Measurements from ENCODE around the gene VPS41. TPM values are rescaled to one million over a fixed set of nuclear protein-coding genes. Genes with fewer than 3 reads are reported as not detected.
"Not testable (repeated sequence)": the region's sequence is repeated elsewhere in the genome, so short reads cannot be mapped to it uniquely, and the experiment has no call there.

Gene VPS41
- total RNA-seq, 2 donors from 2014 or later = 61.1 to 64.9 TPM

- Mint-ChIP-seq H3K36me3 (ENCODE audit: insufficient read depth in 2 of 2) (peaks cover 3 to 4% of the 10 kb centered on the region in 2 donors), H3K9me3 (no peaks in the 10 kb centered on the region), H3K27ac (no peak overlapping the region), H3K27me3 (ENCODE audit: low read depth) (no peaks in the 10 kb centered on the region), H3K4me3 (no peak overlapping the region), H3K4me1 (ENCODE audit: low read depth) (no peaks in the 10 kb centered on the region)
- ATAC-seq (replicated peaks in 1 of 2) = no peak
- no peak for DNase-seq
These were observed 45.2 kb downstream of the VPS41 start for GRCh38 chr7:38863601-38864291.

DNA sequence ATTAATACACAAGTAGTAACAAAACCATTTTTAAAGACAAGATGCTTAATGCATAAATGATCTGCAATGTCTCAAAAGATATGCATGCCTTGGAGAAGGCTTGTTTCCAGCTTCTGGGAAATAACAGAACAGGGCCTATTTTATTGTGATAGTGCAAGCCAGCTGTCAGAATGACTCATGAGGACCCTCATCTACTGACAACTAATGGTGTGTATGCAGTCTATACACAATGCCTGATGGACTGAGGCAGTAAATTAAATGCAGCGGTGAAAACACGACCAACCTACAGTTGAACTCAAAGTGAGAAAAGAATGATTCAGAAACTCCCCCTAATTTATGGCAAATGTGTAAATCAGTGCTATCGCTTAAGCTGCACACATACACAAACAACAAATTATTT is 46.3 kb downstream of the VPS41 start:
- no peak overlapping the region for H3K4me3 Mint-ChIP-seq
- ATAC-seq (replicated peaks in 1 of 2) (no peak), DNase-seq (no peak)
- H3K9me3 Mint-ChIP-seq = no peaks in the 10 kb centered on the region
- no peaks in the 10 kb centered on the region for H3K27me3 Mint-ChIP-seq (ENCODE audit: low read depth)
- peaks cover 3 to 4% of the 10 kb centered on the region in 2 donors for H3K36me3 Mint-ChIP-seq (ENCODE audit: insufficient read depth in 2 of 2)
- no peaks in the 10 kb centered on the region for H3K4me1 Mint-ChIP-seq (ENCODE audit: low read depth)
- no peak overlapping the region for H3K27ac Mint-ChIP-seq

DNA sequence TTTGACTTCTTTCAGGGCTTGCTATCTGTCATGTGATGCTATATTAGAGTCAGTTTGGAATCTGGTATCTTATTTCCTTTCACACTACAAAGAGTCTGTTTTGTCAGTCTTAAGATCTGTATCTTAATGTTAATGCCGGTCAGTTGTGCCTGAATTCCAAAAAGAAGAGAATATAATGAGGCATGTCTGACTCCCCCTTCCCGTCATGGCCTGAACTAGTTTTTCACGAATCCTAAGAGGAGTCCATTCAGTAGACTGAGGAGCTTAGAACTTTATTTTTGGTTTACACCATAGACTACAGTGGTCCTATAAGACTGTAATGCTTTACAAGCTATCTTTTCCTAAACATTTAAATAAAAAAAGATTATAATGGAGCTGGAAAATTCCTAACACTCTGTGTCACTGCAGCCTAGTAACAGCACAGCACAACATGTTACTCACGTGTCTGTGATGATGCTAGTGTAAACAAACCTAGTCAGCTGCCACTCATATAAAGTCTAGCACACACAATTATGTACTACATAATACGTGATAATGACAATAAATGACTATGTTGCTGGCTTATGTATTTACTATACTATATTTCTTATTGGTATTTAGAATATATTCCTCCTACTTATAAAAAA is 50.6 kb downstream of the VPS41 start:
- no peak overlapping the region for H3K27ac Mint-ChIP-seq
- no peaks in the 10 kb centered on the region for H3K9me3 Mint-ChIP-seq
- peaks cover 4 to 10% of the 10 kb centered on the region in 2 donors for H3K36me3 Mint-ChIP-seq (ENCODE audit: insufficient read depth in 2 of 2)
- H3K4me3 Mint-ChIP-seq = no peak overlapping the region
- H3K27me3 Mint-ChIP-seq (ENCODE audit: low read depth) = no peaks in the 10 kb centered on the region
- DNase-seq (no peak), ATAC-seq (replicated peaks in 1 of 2) (no peak)
- peaks cover 5% of the 10 kb centered on the region for H3K4me1 Mint-ChIP-seq (ENCODE audit: low read depth)

DNA sequence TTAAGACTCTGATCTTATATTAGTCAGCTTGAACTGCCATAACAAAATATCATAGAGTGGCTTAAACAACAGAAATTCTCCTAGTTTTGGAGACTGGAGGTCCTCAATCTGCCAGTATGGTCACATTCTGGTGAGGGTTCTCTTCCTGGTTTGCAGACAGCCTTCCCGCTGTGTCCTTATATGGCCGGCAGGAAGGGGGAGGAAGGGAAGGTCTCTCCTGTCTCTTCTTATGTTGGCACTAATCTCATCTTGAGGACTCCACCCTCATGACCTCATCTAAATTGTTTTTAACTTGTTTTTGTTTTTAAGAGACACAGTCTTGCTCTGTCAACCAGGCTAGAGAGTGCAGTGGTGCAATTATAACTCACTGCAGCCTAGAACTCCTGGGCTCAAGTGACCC is 53.1 kb downstream of the VPS41 start:
- no peak for DNase-seq
- ATAC-seq (replicated peaks in 1 of 2) = no peak
- Mint-ChIP-seq H3K4me1 (ENCODE audit: low read depth) (peaks cover 5% of the 10 kb centered on the region), H3K27ac (peak overlapping the region; percentile 76), H3K9me3 (no peaks in the 10 kb centered on the region), H3K4me3 (no peak overlapping the region), H3K36me3 (ENCODE audit: insufficient read depth in 2 of 2) (peaks cover 2 to 6% of the 10 kb centered on the region in 2 donors), H3K27me3 (ENCODE audit: low read depth) (no peaks in the 10 kb centered on the region)

DNA sequence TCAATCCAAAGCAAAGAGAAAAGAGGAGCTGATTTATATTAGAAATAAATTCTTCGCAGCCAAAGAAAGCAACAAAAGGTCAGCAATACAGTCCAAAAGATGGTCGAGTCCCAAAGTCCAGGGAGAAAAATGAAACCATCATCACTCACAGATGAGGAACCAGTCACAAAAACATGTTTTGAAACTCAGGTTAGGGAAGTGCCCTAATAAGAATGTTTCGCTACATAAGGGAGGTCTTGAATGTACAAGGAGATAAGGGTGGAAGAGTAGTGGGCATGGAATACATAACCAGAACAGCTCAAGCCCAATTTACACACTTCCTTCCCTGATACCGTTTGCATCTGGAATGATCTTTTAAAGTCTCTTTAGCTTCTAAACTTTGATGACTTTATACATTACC is 53.6 kb downstream of the VPS41 start:
- H3K4me3 Mint-ChIP-seq = no peak overlapping the region
- no peaks in the 10 kb centered on the region for H3K27me3 Mint-ChIP-seq (ENCODE audit: low read depth)
- peaks cover 1 to 6% of the 10 kb centered on the region in 2 donors for H3K36me3 Mint-ChIP-seq (ENCODE audit: insufficient read depth in 2 of 2)
- DNase-seq (no peak), ATAC-seq (replicated peaks in 1 of 2) (no peak)
- no peaks in the 10 kb centered on the region for H3K9me3 Mint-ChIP-seq
- H3K27ac Mint-ChIP-seq = no peak overlapping the region
- H3K4me1 Mint-ChIP-seq (ENCODE audit: low read depth) = peaks cover 5% of the 10 kb centered on the region

- not testable (repeated sequence) for H3K4me3 Mint-ChIP-seq; H3K27ac Mint-ChIP-seq; DNase-seq; H3K9me3 Mint-ChIP-seq; H3K4me1 Mint-ChIP-seq (ENCODE audit: low read depth); H3K27me3 Mint-ChIP-seq (ENCODE audit: low read depth); ATAC-seq (replicated peaks in 1 of 2); H3K36me3 Mint-ChIP-seq (ENCODE audit: insufficient read depth in 2 of 2)
These were observed 54.0 kb downstream of the VPS41 start for GRCh38 chr7:38854947-38855346.

DNA sequence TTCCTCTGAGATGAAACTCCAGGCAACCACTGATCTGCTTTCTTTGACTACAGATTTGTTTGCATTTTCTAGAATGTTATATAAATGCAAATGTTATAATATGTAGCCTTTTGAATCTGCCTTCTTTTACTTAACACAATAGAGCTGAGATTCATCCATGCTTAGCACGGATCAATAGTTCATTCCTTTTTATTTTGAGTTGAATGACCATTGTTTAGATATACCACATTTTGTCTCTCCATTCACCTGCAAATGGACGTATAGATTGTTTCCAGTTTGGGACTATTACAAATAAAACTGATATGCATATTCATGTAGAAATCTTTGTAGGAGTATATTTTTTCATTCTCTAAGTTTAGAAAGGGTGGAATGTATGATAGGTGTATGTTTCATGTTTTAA is 57.7 kb downstream of the VPS41 start:
- Mint-ChIP-seq H3K27me3 (ENCODE audit: low read depth) (no peaks in the 10 kb centered on the region), H3K9me3 (no peaks in the 10 kb centered on the region), H3K27ac (no peak overlapping the region), H3K36me3 (ENCODE audit: insufficient read depth in 2 of 2) (peaks cover 1 to 6% of the 10 kb centered on the region in 2 donors), H3K4me3 (no peak overlapping the region), H3K4me1 (ENCODE audit: low read depth) (peaks cover 5% of the 10 kb centered on the region)
- ATAC-seq (replicated peaks in 1 of 2) (no peak), DNase-seq (no peak)

DNA sequence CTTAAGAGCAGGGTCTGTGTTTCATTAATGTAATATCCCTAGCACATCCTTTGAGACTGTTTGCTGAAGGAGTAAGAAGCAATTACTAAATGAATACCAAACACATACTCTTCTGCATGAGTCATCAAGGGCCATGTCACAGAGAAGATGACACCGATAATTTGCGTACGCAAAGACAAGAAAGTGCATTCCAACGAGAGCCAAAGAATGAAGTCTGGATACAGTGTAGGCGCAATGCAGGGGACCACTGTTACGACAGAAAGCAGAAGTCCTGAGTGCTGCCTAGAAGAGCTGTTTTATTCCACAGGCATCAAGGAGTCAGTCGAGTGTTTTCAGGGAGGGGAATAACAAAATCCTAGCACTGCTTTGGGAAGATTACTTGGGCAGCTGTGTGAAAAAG is 62.7 kb downstream of the VPS41 start:
- no peaks in the 10 kb centered on the region for H3K36me3 Mint-ChIP-seq (ENCODE audit: insufficient read depth in 2 of 2)
- no peak for DNase-seq
- no peak for ATAC-seq (replicated peaks in 1 of 2)
- peaks cover 2% of the 10 kb centered on the region in 2 donors for H3K9me3 Mint-ChIP-seq
- H3K27me3 Mint-ChIP-seq (ENCODE audit: low read depth) = no peaks in the 10 kb centered on the region
- H3K4me3 Mint-ChIP-seq = no peak overlapping the region
- H3K27ac Mint-ChIP-seq = no peak overlapping the region
- H3K4me1 Mint-ChIP-seq (ENCODE audit: low read depth) = peaks cover 5% of the 10 kb centered on the region

DNA sequence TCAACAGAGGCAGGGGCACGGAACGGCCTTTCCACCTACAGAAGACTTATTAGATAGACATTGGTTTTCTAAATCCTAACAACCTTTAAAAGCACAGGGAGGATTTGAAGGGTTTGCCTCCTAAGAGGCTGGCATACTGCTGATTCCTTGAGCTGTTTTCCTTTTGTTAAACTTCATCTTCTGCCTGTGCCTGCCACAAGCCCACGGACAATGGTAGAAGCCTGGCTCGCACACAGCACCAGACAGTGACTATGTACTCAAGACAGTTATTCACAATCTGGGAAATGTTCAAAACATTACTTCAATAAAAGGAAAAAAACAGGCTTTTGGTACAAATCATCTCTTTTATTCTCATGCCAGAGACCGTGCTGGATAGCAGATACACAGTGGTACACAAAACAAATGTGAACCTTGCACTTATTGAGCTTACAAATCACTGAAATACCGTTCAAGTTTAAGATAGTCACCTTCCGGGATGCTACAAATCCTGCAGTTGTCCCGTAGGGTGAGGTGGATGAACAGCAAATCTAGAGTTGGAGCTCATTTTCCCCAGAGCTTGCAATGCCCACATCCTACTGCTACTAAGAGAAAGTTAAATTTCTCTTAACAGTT is 63.9 kb downstream of the VPS41 start:
- ATAC-seq (replicated peaks in 1 of 2) = no peak
- H3K4me1 Mint-ChIP-seq (ENCODE audit: low read depth) = peaks cover 9% of the 10 kb centered on the region
- DNase-seq = no peak
- H3K27ac Mint-ChIP-seq = no peak overlapping the region
- peaks cover 2% of the 10 kb centered on the region in 2 donors for H3K9me3 Mint-ChIP-seq
- H3K4me3 Mint-ChIP-seq = no peak overlapping the region
- H3K27me3 Mint-ChIP-seq (ENCODE audit: low read depth) = no peaks in the 10 kb centered on the region
- H3K36me3 Mint-ChIP-seq (ENCODE audit: insufficient read depth in 2 of 2) = no peaks in the 10 kb centered on the region

GRCh38 chr7:38842746-38843145 is 66.2 kb downstream of the VPS41 start:
- peaks cover 0 to 4% of the 10 kb centered on the region in 2 donors for H3K36me3 Mint-ChIP-seq (ENCODE audit: insufficient read depth in 2 of 2)
- peaks cover 9% of the 10 kb centered on the region for H3K4me1 Mint-ChIP-seq (ENCODE audit: low read depth)
- H3K27me3 Mint-ChIP-seq (ENCODE audit: low read depth) = no peaks in the 10 kb centered on the region
- no peak overlapping the region for H3K27ac Mint-ChIP-seq
- DNase-seq (no peak), ATAC-seq (replicated peaks in 1 of 2) (no peak)
- no peak overlapping the region for H3K4me3 Mint-ChIP-seq
- peaks cover 2% of the 10 kb centered on the region in 2 donors for H3K9me3 Mint-ChIP-seq

DNA sequence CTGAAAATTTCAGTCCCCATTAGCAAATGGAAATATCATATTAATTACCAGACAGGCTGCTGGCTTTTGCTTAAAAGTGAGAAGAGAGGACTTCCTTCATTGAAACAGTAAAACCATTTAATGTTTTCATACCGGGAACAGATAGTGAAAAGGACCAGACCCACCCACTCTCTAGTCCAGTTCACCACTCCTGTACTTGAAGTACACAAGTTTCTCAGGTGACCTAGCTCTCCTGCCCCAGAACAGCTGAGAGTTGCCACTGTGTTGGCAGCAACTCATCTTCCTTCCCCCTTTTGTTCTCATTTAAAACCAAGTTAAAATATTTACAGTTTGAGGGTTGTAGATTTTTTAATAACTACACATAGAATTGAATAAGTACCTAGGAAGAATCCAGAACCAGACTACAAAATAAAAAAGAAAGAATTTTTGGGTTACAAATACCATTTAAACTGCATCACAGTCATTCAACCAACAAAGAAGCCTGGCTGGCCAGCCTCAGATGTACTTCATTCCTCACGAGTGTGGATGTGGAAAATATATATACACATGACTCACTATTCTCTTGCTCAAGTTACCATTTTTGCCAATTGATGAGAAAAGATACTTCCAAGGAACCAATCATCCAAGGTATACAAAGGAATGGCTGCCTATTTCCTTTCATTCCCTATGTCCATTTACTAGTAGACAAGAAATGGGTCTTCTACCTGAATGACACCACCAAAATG is 68.1 kb downstream of the VPS41 start:
- Mint-ChIP-seq H3K36me3 (ENCODE audit: insufficient read depth in 2 of 2) (peaks cover 0 to 4% of the 10 kb centered on the region in 2 donors), H3K27ac (no peak overlapping the region), H3K27me3 (ENCODE audit: low read depth) (no peaks in the 10 kb centered on the region), H3K4me3 (no peak overlapping the region), H3K4me1 (ENCODE audit: low read depth) (peaks cover 9% of the 10 kb centered on the region), H3K9me3 (peaks cover 2 to 4% of the 10 kb centered on the region in 2 donors)
- DNase-seq (no peak), ATAC-seq (replicated peaks in 1 of 2) (no peak)

GRCh38 chr7:38839851-38840250 is 69.1 kb downstream of the VPS41 start:
- DNase-seq = no peak
- no peak for ATAC-seq (replicated peaks in 1 of 2)
- Mint-ChIP-seq H3K27ac (no peak overlapping the region), H3K36me3 (ENCODE audit: insufficient read depth in 2 of 2) (peaks cover 0 to 4% of the 10 kb centered on the region in 2 donors), H3K4me1 (ENCODE audit: low read depth) (peaks cover 9% of the 10 kb centered on the region), H3K4me3 (no peak overlapping the region), H3K27me3 (ENCODE audit: low read depth) (no peaks in the 10 kb centered on the region), H3K9me3 (peaks cover 2 to 4% of the 10 kb centered on the region in 2 donors)

DNA sequence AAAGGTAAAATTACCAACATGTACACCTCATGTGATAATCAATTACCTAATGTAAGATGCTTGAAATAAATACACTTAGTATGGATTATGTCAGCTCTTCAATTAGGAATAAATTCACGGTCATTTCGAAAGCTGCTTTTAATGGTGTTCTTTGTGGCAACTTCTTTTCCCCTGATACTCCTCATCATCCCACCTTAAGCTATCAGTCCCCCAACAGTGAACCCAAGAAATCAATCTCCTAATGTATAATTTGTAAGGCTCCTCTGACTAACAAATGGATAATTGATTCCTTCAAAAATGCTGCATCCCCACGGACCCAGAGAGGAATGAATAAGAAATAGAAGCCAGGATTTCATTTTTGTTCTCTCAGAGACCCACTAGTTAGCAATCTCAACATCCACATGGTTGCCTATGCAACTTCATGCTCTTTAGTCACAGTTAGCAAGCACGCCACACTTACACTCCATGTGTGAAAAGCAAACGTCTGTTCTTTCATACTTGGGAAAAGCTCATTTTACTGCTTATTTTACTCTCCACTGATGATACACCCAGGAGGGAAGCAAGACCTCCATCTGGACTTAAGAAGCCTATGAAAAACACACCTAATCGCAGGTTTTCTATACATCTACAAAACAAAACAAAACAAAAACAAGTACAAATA is 70.1 kb downstream of the VPS41 start:
- no peak for ATAC-seq (replicated peaks in 1 of 2)
- Mint-ChIP-seq H3K9me3 (peaks cover 2 to 4% of the 10 kb centered on the region in 2 donors), H3K4me3 (no peak overlapping the region), H3K27me3 (ENCODE audit: low read depth) (no peaks in the 10 kb centered on the region), H3K27ac (no peak overlapping the region), H3K36me3 (ENCODE audit: insufficient read depth in 2 of 2) (peaks cover 0 to 4% of the 10 kb centered on the region in 2 donors), H3K4me1 (ENCODE audit: low read depth) (peaks cover 9% of the 10 kb centered on the region)
- no peak for DNase-seq
